Neuron (in vitro differentiated cells): ENCODE measurements around the gene DEFB129.
"Not testable (repeated sequence)": the region's sequence is repeated elsewhere in the genome, so short reads cannot be mapped to it uniquely, and the experiment has no call there.

ENCODE experiments used
- H2AFZ ChIP-seq: one replicate; pipeline ENCODE4 v1.6.1; 2013; ENCODE audit warnings: low read depth, mild to moderate bottlenecking, inconsistent platforms, low read length, moderate library complexity
- H3K27me3 ChIP-seq: one replicate; pipeline ENCODE4 v1.6.1; 2013; ENCODE audit warnings: low read length; ENCODE audit not compliant: insufficient read depth
- H3K36me3 ChIP-seq: one replicate; pipeline ENCODE4 v1.6.1; 2013; ENCODE audit warnings: low read length; ENCODE audit not compliant: insufficient read depth
- H3K4me1 ChIP-seq: one replicate; pipeline ENCODE4 v1.6.1; 2013; ENCODE audit warnings: low read length; ENCODE audit not compliant: insufficient read depth
- H3K4me3 ChIP-seq: 2 replicates; pipeline ENCODE4 v1.5.1; 2013; ENCODE audit warnings: mild to moderate bottlenecking, low read length, moderate library complexity
- H3K9me3 ChIP-seq: one replicate; pipeline ENCODE4 v1.6.1; 2013; ENCODE audit warnings: low read length

DEFB129 gene

GRCh38 chr20:226958-227357 is at the start of gene DEFB129:
TSS of gene DEFB129 (plus strand) at chr20:227258. CDS start at chr20:227289, 31 bp downstream.
- H3K27me3 ChIP-seq: no peaks in the 10 kb centered on the region

GRCh38 chr20:184288-184687 is 42.8 kb upstream of the DEFB129 start:
- Histone ChIP-seq H3K27me3 (no peaks in the 10 kb centered on the region), H3K4me1 (no peaks in the 10 kb centered on the region), H3K4me3 (no peak overlapping the region), H2AFZ (no peak overlapping the region), H3K36me3 (no peaks in the 10 kb centered on the region), H3K9me3 (no peaks in the 10 kb centered on the region)

More at GRCh38 chr20:226958-227357, at the start of gene DEFB129:
- Histone ChIP-seq H3K9me3 (no peaks in the 10 kb centered on the region), H3K4me1 (no peaks in the 10 kb centered on the region), H3K4me3 (no peak within 1 kb of the TSS), H2AFZ (no peak within 1 kb of the TSS), H3K36me3 (no peaks in the 10 kb centered on the region)

GRCh38 chr20:187733-188132 is 39.3 kb upstream of the DEFB129 start:
- Histone ChIP-seq H3K36me3 (no peaks in the 10 kb centered on the region), H2AFZ (no peak overlapping the region), H3K9me3 (no peaks in the 10 kb centered on the region), H3K4me3 (no peak overlapping the region), H3K27me3 (no peaks in the 10 kb centered on the region), H3K4me1 (no peaks in the 10 kb centered on the region)

- no peaks in the 10 kb centered on the region for H3K36me3 ChIP-seq
- H3K4me3 ChIP-seq: no peak within 1 kb of the TSS
- no peak within 1 kb of the TSS for H2AFZ ChIP-seq
- no peaks in the 10 kb centered on the region for H3K4me1 ChIP-seq
- no peaks in the 10 kb centered on the region for H3K9me3 ChIP-seq
- H3K27me3 ChIP-seq: no peaks in the 10 kb centered on the region
Measured at GRCh38 chr20:189611-190010, 37.4 kb upstream of the DEFB129 start, which contains the start of gene DEFB128. TSS of gene DEFB128 (minus strand) at chr20:189711. CDS start at chr20:189623, 88 bp downstream.

GRCh38 chr20:198225-198624 is 28.8 kb upstream of the DEFB129 start:
- H3K27me3 ChIP-seq: peaks cover 4% of the 10 kb centered on the region

GRCh38 chr20:199996-200395 is 27.1 kb upstream of the DEFB129 start:
- Histone ChIP-seq H3K27me3 (peaks cover 6% of the 10 kb centered on the region), H3K4me3 (no peak overlapping the region), H3K36me3 (no peaks in the 10 kb centered on the region), H3K4me1 (no peaks in the 10 kb centered on the region), H2AFZ (no peak overlapping the region), H3K9me3 (no peaks in the 10 kb centered on the region)

More at GRCh38 chr20:198225-198624, 28.8 kb upstream of the DEFB129 start:
- Histone ChIP-seq H3K36me3 (no peaks in the 10 kb centered on the region), H3K4me3 (no peak overlapping the region), H3K4me1 (no peaks in the 10 kb centered on the region), H2AFZ (no peak overlapping the region), H3K9me3 (no peaks in the 10 kb centered on the region)

GRCh38 chr20:203630-204029 is 23.4 kb upstream of the DEFB129 start:
- H3K4me3 ChIP-seq, H3K9me3 ChIP-seq, H3K27me3 ChIP-seq, H3K4me1 ChIP-seq, H2AFZ ChIP-seq, H3K36me3 ChIP-seq: not testable (repeated sequence)

GRCh38 chr20:208942-209566 is 18.0 kb upstream of the DEFB129 start:
- Histone ChIP-seq H3K9me3 (no peaks in the 10 kb centered on the region), H3K36me3 (no peaks in the 10 kb centered on the region), H3K4me3 (no peak overlapping the region), H2AFZ (no peak overlapping the region), H3K27me3 (peaks cover 15% of the 10 kb centered on the region), H3K4me1 (no peaks in the 10 kb centered on the region)

- no peaks in the 10 kb centered on the region for H3K4me1 ChIP-seq
- H3K27me3 ChIP-seq: peaks cover 13% of the 10 kb centered on the region
- no peak overlapping the region for H3K4me3 ChIP-seq
- H3K9me3 ChIP-seq: no peaks in the 10 kb centered on the region
- no peak overlapping the region for H2AFZ ChIP-seq
- H3K36me3 ChIP-seq: no peaks in the 10 kb centered on the region
Measured at GRCh38 chr20:210809-211502, 16.1 kb upstream of the DEFB129 start.

- Histone ChIP-seq H3K27me3 (peaks cover 17% of the 10 kb centered on the region), H3K4me1 (no peaks in the 10 kb centered on the region), H3K4me3 (no peak overlapping the region), H2AFZ (no peak overlapping the region), H3K36me3 (no peaks in the 10 kb centered on the region), H3K9me3 (no peaks in the 10 kb centered on the region)
Measured at GRCh38 chr20:214383-214782, 12.7 kb upstream of the DEFB129 start.

GRCh38 chr20:215796-216195 is 11.3 kb upstream of the DEFB129 start:
- Histone ChIP-seq H3K4me1 (no peaks in the 10 kb centered on the region), H3K36me3 (no peaks in the 10 kb centered on the region), H3K4me3 (no peak overlapping the region), H3K27me3 (peaks cover 15% of the 10 kb centered on the region), H2AFZ (no peak overlapping the region), H3K9me3 (no peaks in the 10 kb centered on the region)

GRCh38 chr20:217266-217665 is 9.8 kb upstream of the DEFB129 start:
- H3K4me1 ChIP-seq: no peaks in the 10 kb centered on the region
- H3K36me3 ChIP-seq: no peaks in the 10 kb centered on the region
- peaks cover 13% of the 10 kb centered on the region for H3K27me3 ChIP-seq
- no peak overlapping the region for H3K4me3 ChIP-seq
- H2AFZ ChIP-seq: no peak overlapping the region
- no peaks in the 10 kb centered on the region for H3K9me3 ChIP-seq

- no peaks in the 10 kb centered on the region for H3K4me1 ChIP-seq
- no peaks in the 10 kb centered on the region for H3K9me3 ChIP-seq
- H2AFZ ChIP-seq: no peak overlapping the region
- peaks cover 7% of the 10 kb centered on the region for H3K27me3 ChIP-seq
- no peaks in the 10 kb centered on the region for H3K36me3 ChIP-seq
- no peak overlapping the region for H3K4me3 ChIP-seq
Measured at GRCh38 chr20:219290-220115, 7.6 kb upstream of the DEFB129 start.
